Aorta (tissue), 5 donors: ENCODE data around the gene HCN2. TPM values are rescaled to one million over a fixed set of nuclear protein-coding genes. Genes with fewer than 3 reads are reported as not detected.
A peak's percentile ranks its signal among the peaks of the same experiment; 100 is the strongest.

ENCODE experiments used
- ATAC-seq: fragments of 200-7000 bp; cut with Tn5 transposase; one replicate; pipeline ENCODE4 v1.9.1; 2022; ENCODE audit warnings: moderate library complexity; ENCODE audit not compliant: low FRiP score
- DNase-seq, 2 donors: peaks; one replicate each; pipeline ENCODE4 v3.0.0-alpha.2; 2020
- H3K27ac ChIP-seq, 2 donors: one replicate each; pipeline ENCODE4 v1.5.1; 2013; ENCODE audit warnings: low read length in 2 of 2, mild to moderate bottlenecking in 2 of 2, moderate library complexity in 2 of 2, control low read depth in 1 of 2, inconsistent platforms in 1 of 2, low read depth in 1 of 2
- H3K27me3 ChIP-seq, 2 donors: one replicate each; pipeline ENCODE4 v1.6.1; 2013; ENCODE audit warnings: control low read depth in 1 of 2, low read length in 1 of 2, mild to moderate bottlenecking in 1 of 2, moderate library complexity in 1 of 2; ENCODE audit not compliant: insufficient read depth in 2 of 2, control insufficient read depth in 1 of 2
- H3K36me3 ChIP-seq, 2 donors: one replicate each; pipeline ENCODE4 v1.6.1; 2013; ENCODE audit warnings: control low read depth in 1 of 2, low read length in 1 of 2, mild to moderate bottlenecking in 1 of 2; ENCODE audit not compliant: insufficient read depth in 2 of 2, control insufficient read depth in 1 of 2
- H3K4me1 ChIP-seq, 2 donors: one replicate each; pipeline ENCODE4 v1.6.1; 2013; ENCODE audit warnings: low read length in 2 of 2, control low read depth in 1 of 2, mild to moderate bottlenecking in 1 of 2, moderate library complexity in 1 of 2; ENCODE audit not compliant: insufficient read depth in 2 of 2, control insufficient read depth in 1 of 2
- H3K4me3 ChIP-seq, 2 donors: one replicate each; pipeline ENCODE4 v1.5.1; 2013; ENCODE audit warnings: low read length in 2 of 2, control low read depth in 1 of 2, mild to moderate bottlenecking in 1 of 2
- H3K9me3 ChIP-seq: one replicate; pipeline ENCODE4 v1.6.1; 2013; ENCODE audit warnings: mild to moderate bottlenecking, low read length; ENCODE audit not compliant: control insufficient read depth
- WGBS, 2 donors: extraction: QIAGEN DNeasy Blood & Tissue Kit; methylation state at CpG; one replicate each; pipeline ENCODE4 v1.1.7; 2013; 5-methylcytosine and 5-hydroxymethylcytosine counted together
- intact Hi-C, 2 donors: fragments of 100-400 bp; cut with DNase I; formaldehyde crosslinking; loops; one replicate each; pipeline versions ENCODE4 v1.14.2 to v1.15.0; 2022
- polyA plus RNA-seq, 2 donors: library from polyadenylated mRNA; stranded (reverse); fragments of 200-250 nt; gene quantifications; one replicate each; pipeline ENCODE4 v1.2.3, GENCODE V29; 2013
- total RNA-seq, 2 donors: library from RNA; stranded (reverse); fragmentation: NEBNext Ultra II Directional; extraction: Animal tissue kit (Norgen Biotek cat#: 25700); gene quantifications; one replicate each; pipeline ENCODE4 v1.2.1, GENCODE V29; 2021
- donor health status: healthy with polysubstance abuse.
- donor health status: Bipolar disorder and iron deficiency.
- donor health status: DM: no; HTN: no; CAD: no.
- donor health status: DM: no; HTN: no; CAD: no.
- donor health status: DM: yes; HTN: yes; CAD: no.

Gene HCN2
- total and polyA plus RNA-seq, 4 donors: 0.08 to 0.30 (median 0.16) TPM

DNA sequence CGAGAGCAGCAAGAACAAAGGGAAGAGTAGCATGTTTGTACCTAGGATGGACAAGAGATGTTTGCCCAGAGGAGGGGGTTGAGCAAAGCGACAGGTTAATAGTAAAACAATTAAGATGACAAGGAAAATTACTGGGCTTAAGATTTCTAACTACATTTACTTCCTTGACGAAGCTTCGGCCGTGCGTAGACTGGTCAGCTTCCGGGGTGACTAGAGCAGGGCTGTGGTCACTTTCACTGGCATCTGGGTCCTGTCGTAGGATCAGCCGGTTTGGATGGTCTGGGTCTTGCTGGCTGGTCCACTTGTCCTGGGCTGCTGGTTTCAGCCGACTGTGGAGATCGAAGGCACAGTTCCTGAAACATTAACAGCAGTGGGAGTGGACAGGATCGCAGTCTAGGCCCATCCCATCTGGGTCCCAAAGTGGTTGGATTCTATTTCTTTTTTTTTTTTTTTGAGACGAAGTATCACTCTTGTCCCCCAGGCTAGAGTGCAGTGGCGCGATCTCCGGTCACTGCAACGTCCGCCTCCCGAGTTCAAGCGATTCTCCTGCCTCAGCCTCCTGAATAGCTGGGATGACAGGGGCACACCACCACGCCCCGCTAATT lies 22.3 kb upstream of the HCN2 start:
- no peak overlapping the region for H3K4me3 ChIP-seq
- no peak overlapping the region for H3K27ac ChIP-seq
- WGBS, 2 donors: 91 to 92% methylated on average over 22 of the region's 22 CpGs
- ATAC-seq: no peak
- no peaks in the 10 kb centered on the region for H3K27me3 ChIP-seq
- no peak for DNase-seq
- no peaks in the 10 kb centered on the region for H3K4me1 ChIP-seq
- H3K9me3 ChIP-seq: no peaks in the 10 kb centered on the region
- intact Hi-C loops: no loop called here
- no peaks in the 10 kb centered on the region for H3K36me3 ChIP-seq

- Histone ChIP-seq H3K36me3 (no peaks in the 10 kb centered on the region), H3K27ac (no peak overlapping the region), H3K4me1 (peaks cover 0 to 3% of the 10 kb centered on the region in 2 donors), H3K9me3 (no peaks in the 10 kb centered on the region), H3K27me3 (no peaks in the 10 kb centered on the region), H3K4me3 (no peak overlapping the region)
- intact Hi-C loops: no loop called here
- DNase-seq (no peak), ATAC-seq (no peak)
- WGBS, 2 donors: 90 to 96% methylated on average over 18 of the region's 25 CpGs
Observed at GRCh38 chr19:570251-570686, 19.4 kb upstream of the HCN2 start.

DNA sequence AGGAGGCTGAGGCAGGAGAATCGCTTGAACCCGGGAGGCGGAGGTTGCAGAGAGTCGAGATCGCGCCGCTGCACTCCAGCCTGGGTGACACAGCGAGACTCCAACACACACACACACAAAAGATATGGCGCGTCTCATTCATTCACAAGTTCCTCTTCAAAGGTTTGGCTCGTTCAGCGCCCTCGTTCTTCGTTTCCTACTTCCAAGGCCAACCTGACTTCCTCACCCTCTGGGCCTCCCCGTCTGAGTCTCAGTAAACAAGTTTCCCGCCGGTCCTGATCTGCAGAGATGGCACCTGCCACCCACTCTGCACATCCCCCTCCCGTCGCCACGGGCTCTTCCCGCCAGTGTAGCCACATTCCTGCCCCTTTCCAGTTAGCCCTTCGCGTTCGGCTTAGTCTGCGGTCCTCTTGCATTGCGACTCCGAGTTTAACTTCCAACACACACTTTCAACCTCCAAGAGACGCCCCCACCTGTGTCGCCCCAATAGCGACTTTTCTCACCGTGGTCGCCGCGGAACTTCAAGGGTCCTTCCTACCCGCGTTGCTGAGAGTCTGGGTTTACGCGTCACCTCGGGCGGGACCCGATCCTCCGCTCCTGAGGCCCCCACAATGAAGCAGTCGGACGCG lies 18.6 kb upstream of the HCN2 start:
- H3K4me3 ChIP-seq: peak overlapping the region in 1 of 2 donors; percentile 55
- intact Hi-C loops: no loop called here
- no peaks in the 10 kb centered on the region for H3K36me3 ChIP-seq
- ATAC-seq (no peak), DNase-seq (peak; percentile 69 to 76)
- peaks cover 0 to 3% of the 10 kb centered on the region in 2 donors for H3K4me1 ChIP-seq
- no peak overlapping the region for H3K27ac ChIP-seq
- no peaks in the 10 kb centered on the region for H3K9me3 ChIP-seq
- 5 to 6% methylated on average over 45 of the region's 45 CpGs for WGBS, 2 donors
- H3K27me3 ChIP-seq: no peaks in the 10 kb centered on the region

- H3K27me3 ChIP-seq: no peaks in the 10 kb centered on the region
- no peak overlapping the region for H3K27ac ChIP-seq
- no peak for DNase-seq
- H3K9me3 ChIP-seq: no peaks in the 10 kb centered on the region
- no peak for ATAC-seq
- intact Hi-C loops: no loop called here
- WGBS, 2 donors: 0 to 1% methylated on average over 14 of the region's 14 CpGs
- H3K4me1 ChIP-seq: peaks cover 0 to 3% of the 10 kb centered on the region in 2 donors
- H3K36me3 ChIP-seq: no peaks in the 10 kb centered on the region
- H3K4me3 ChIP-seq: peak overlapping the region; percentile 55 to 66
Observed at GRCh38 chr19:571566-571974, 18.1 kb upstream of the HCN2 start.

DNA sequence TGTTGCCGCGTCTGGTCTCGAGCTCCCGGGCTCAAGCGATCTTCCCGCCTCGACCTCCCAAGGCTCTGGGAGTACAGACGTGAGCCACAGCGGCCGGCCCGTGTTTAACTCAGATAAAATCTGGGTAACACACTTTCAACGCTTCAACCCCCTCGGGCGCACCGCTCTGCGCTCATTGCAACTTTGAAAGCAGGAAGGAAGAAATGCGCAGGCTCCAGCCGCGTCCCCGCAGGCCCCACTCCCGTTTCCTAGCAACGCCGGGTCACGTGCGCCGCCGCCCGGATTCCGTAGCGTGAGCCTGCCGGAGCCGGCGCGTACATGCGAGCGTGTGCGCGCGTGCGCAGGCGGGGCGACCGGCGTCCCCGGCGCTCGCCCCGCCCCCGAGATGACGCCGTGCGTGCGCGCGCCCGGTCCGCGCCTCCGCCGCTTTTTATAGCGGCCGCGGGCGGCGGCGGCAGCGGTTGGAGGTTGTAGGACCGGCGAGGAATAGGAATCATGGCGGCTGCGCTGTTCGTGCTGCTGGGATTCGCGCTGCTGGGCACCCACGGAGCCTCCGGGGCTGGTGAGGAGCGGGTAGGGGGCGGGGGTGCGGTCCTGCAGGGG lies 17.4 kb upstream of the HCN2 start, which contains the start of gene BSG:
Gene BSG, plus strand, starts transcription at position 457 of the 603 bp plus-strand sequence. Its CDS starts 39 bp downstream, at position 496.
- Histone ChIP-seq H3K27ac (peak within 1 kb of the TSS in 1 of 2 donors; percentile 16), H3K4me3 (peak within 1 kb of the TSS; percentile 91 to 95), H3K9me3 (no peaks in the 10 kb centered on the region), H3K36me3 (no peaks in the 10 kb centered on the region), H3K4me1 (peaks cover 0 to 3% of the 10 kb centered on the region in 2 donors), H3K27me3 (no peaks in the 10 kb centered on the region)
- DNase-seq (peak; percentile 99), ATAC-seq (peak; percentile 96)
- WGBS, 2 donors: 0% methylated on average over 69 to 79 of the region's 79 CpGs
- intact Hi-C loops: no loop called here

DNA sequence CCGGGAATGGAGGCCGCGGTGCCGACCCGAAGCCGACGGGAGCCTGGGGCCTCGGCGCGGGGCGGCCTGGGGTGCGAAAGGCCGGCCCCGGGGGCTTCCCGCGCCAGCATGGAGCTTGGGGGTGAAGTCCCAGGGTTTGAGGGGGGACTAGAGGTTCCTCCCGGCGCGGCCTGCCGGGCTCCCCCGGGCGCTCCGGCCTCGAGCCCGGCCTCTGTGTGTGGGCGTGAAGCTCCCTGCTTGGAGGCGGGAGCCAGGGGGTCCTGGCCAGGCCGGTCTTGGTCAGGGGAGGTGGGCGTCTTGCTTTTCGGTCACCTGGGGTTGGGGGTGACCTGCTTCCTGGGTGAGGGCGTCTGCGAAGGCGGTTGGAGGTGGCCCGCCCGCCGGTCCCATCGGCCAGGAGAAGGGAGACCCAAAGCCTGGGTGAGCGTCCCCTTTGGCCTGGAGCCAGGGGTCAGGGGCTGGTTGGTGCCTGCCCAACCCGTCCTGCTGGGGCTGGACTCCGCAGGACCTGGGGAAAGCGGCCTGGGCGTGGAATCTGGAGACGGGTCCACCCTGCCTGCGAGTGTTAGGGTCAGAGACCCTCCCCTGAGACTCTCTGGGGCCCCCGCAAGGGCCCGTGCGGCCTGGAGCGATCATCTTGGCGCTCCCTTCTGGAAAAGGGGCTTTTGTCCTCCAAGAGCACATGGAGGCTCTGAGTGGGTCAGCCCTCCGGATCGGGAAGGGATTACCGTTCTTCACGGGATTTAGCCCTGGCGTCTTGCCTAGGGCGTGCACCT lies 16.8 kb upstream of the HCN2 start:
- ATAC-seq: peak; percentile 9
- 0% methylated on average over 42 to 55 of the region's 55 CpGs for WGBS, 2 donors
- Histone ChIP-seq H3K4me1 (peaks cover 0 to 3% of the 10 kb centered on the region in 2 donors), H3K9me3 (no peaks in the 10 kb centered on the region), H3K27me3 (no peaks in the 10 kb centered on the region), H3K27ac (no peak overlapping the region), H3K4me3 (peak overlapping the region; percentile 91 to 95), H3K36me3 (no peaks in the 10 kb centered on the region)
- peak; percentile 77 to 82 for DNase-seq
- intact Hi-C loops: no loop called here

DNA sequence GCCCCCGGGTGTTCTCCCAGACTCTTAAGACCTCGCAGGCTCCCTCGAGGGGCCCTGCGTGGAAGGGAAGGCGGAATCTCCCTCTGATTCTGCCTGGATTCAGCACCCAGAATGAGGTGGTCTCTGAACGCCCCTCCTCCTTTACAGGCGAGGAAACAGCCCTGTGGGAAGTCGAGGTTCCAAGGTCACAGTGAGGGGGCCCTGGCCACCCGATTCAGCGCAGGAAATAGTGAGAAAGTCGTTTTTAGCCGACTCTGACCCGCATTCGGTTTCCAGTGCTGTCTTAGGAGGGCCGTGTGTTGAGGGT lies 16.2 kb upstream of the HCN2 start:
- Histone ChIP-seq H3K4me1 (peaks cover 0 to 3% of the 10 kb centered on the region in 2 donors), H3K27ac (no peak overlapping the region)
- intact Hi-C loops: no loop called here

GRCh38 chr19:574658-575526 lies 14.8 kb upstream of the HCN2 start:
- H3K27me3 ChIP-seq: no peaks in the 10 kb centered on the region
- WGBS, 2 donors: 13 to 14% methylated on average over 32 of the region's 32 CpGs
- ATAC-seq (no peak), DNase-seq (peak in 1 of 2 donors; percentile 75)
- intact Hi-C loops: no loop called here
- no peaks in the 10 kb centered on the region for H3K9me3 ChIP-seq
- H3K36me3 ChIP-seq: no peaks in the 10 kb centered on the region
- H3K4me1 ChIP-seq: peaks cover 0 to 3% of the 10 kb centered on the region in 2 donors
- no peak overlapping the region for H3K4me3 ChIP-seq
- no peak overlapping the region for H3K27ac ChIP-seq

More for the DNA sequence above, 16.2 kb upstream of the HCN2 start:
- WGBS, 2 donors: 8 to 9% methylated on average over 15 of the region's 15 CpGs
- Histone ChIP-seq H3K27me3 (no peaks in the 10 kb centered on the region), H3K36me3 (no peaks in the 10 kb centered on the region), H3K9me3 (no peaks in the 10 kb centered on the region), H3K4me3 (peak overlapping the region in 1 of 2 donors; percentile 91)
- no peak for DNase-seq
- no peak for ATAC-seq
